ENCODE data around the gene MYO1D.

GRCh38 chr17:32443827-32444300 lies 433.1 kb downstream of the MYO1D start:
- no peak for TF ChIP-seq POLR2A (IDR thresholded peaks at IDR 0.05)
- TF ChIP-seq CTCF (IDR thresholded peaks at IDR 0.05): no peak
- no peak for TF ChIP-seq EP300 (IDR thresholded peaks at IDR 0.05)
